ENCODE measurements around the gene RTN4. TPM values are rescaled to one million over a fixed set of nuclear protein-coding genes. Genes with fewer than 3 reads are reported as not detected.

RTN4 gene
- total RNA-seq, 2 experiments from 2014 or later = 84.9 to 85.7 TPM

DNA sequence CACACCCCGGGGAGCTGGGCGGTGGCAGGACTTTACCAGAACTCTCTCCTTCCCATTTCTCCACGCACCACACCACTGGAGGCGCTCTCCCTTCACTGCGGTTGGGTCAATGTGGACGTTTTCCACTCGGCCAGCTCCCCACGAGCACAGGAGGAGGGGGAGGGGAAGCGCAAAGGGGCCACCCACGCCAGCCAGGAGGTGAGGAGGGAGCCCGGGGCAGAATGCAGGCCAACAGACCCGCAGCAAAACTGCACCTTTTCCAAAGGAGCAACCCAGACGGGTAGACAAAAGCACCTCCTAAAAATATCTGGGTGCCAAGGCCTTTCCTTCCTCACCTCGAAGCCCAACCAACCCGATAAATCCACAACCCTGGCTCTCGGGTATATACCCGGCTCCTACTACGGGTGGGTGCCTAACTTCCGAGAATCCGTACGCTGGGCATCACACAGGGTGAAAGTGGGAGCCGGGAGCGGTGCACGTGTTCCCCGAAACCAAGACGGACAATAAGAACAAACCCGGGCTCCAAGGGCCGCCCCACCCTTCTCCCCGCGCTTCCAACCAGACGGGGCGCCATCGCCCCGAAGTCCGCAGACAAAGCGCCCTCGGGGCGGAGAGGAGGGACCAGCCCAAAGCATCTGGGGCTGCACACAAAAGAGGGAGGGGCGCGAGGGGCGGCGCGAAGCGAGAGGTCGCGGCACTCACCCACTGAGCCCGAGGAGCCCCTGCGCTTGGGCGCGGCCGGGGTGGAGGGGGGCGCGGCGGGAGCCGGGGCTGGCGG is 1.0 kb downstream of the RTN4 start:
- H3K27me3 Mint-ChIP-seq = no peaks in the 10 kb centered on the region
- H3K27me3 ChIP-seq (ENCODE audit: control insufficient read depth in 1 of 2, insufficient read depth in 2 of 2, low read length in 2 of 2) = no peaks in the 10 kb centered on the region
- TF ChIP-seq, protein P1, sequence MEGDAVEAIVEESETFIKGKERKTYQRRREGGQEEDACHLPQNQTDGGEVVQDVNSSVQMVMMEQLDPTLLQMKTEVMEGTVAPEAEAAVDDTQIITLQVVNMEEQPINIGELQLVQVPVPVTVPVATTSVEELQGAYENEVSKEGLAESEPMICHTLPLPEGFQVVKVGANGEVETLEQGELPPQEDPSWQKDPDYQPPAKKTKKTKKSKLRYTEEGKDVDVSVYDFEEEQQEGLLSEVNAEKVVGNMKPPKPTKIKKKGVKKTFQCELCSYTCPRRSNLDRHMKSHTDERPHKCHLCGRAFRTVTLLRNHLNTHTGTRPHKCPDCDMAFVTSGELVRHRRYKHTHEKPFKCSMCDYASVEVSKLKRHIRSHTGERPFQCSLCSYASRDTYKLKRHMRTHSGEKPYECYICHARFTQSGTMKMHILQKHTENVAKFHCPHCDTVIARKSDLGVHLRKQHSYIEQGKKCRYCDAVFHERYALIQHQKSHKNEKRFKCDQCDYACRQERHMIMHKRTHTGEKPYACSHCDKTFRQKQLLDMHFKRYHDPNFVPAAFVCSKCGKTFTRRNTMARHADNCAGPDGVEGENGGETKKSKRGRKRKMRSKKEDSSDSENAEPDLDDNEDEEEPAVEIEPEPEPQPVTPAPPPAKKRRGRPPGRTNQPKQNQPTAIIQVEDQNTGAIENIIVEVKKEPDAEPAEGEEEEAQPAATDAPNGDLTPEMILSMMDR (IDR thresholded peaks at IDR 0.05) = peak; percentile 15
- H3K27ac ChIP-seq (ENCODE audit: low read depth in 1 of 2, low read length in 2 of 2) = peak overlapping the region; percentile 45 to 90
- H3K4me1 Mint-ChIP-seq (ENCODE audit: low read depth) = peaks cover 77% of the 10 kb centered on the region
- ATAC-seq (ENCODE audit: poor library complexity) (no peak), DNase-seq (peak; percentile 14 to 81 (median 47))
- intact Hi-C loops (cut with DNase I, micrococcal nuclease) = loop anchor here (2.0 to 10.0 kb wide), 6 partner anchors 16 to 566 kb away; partner anchors contain the start of genes EML6 (in 1 of the 2) and PPP4R3B (in 1 of the 2)
- peaks cover 27% of the 10 kb centered on the region for H3K4me1 ChIP-seq (ENCODE audit: insufficient read depth, low read length)
- H3K27ac Mint-ChIP-seq = peak overlapping the region; percentile 89
- CTCF ChIA-PET = interaction anchor here (0.6 to 3.8 kb wide), 11 partner anchors 8 to 491 kb away, joined by 3 to 24 read pairs (median 4); partner anchors contain the start of gene EML6
- peak overlapping the region; percentile 96 for H3K4me3 Mint-ChIP-seq
- peaks cover 18% of the 10 kb centered on the region for H3K36me3 Mint-ChIP-seq (ENCODE audit: low read depth)
- H3K9me3 Mint-ChIP-seq = no peaks in the 10 kb centered on the region
- H3K4me3 ChIP-seq (ENCODE audit: low read length) = peak overlapping the region; percentile 90
- POLR2A ChIA-PET = interaction anchor here (0.8 to 3.7 kb wide), 23 partner anchors 8 to 183 kb away, joined by 3 to 28 read pairs (median 5); partner anchors contain the start of genes CLHC1 and RPS27A
- no peaks in the 10 kb centered on the region for H3K36me3 ChIP-seq (ENCODE audit: insufficient read depth, low read length)
- no peaks in the 10 kb centered on the region for H3K9me3 ChIP-seq (ENCODE audit: control insufficient read depth in 1 of 2, insufficient read depth in 1 of 2, low read length in 2 of 2)

DNA sequence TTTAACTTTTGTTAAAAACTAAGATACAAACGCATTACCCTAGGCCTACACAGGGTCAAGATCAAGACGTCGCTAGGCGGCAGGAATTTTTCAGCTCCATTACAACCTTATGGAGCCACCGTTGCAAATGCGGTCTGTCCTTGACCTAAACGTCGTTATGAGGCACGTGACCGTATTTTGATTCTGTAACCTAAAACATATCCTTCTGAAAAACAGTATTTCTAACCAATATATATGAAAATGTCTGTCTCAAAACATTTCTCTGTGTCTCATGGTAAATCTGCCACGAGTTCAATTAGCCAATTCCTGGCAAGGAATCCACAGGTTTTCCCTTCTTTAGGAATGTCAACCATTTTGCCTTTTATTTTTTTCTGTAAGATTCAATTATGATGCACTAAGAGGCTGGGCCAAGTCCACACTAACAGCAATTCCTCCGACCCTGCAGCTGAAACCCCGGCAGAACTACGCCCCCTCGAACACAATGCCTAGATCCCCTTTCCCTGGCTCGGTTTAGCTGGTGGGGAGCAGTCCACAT is 1.7 kb downstream of the RTN4 start:
- no peaks in the 10 kb centered on the region for H3K27me3 Mint-ChIP-seq
- peak overlapping the region; percentile 45 to 56 for H3K27ac ChIP-seq (ENCODE audit: low read depth in 1 of 2, low read length in 2 of 2)
- peaks cover 71% of the 10 kb centered on the region for H3K4me1 Mint-ChIP-seq (ENCODE audit: low read depth)
- peak overlapping the region; percentile 90 for H3K4me3 ChIP-seq (ENCODE audit: low read length)
- H3K9me3 Mint-ChIP-seq = no peaks in the 10 kb centered on the region
- ATAC-seq (ENCODE audit: poor library complexity) = no peak
- no peaks in the 10 kb centered on the region for H3K27me3 ChIP-seq (ENCODE audit: control insufficient read depth in 1 of 2, insufficient read depth in 2 of 2, low read length in 2 of 2)
- TF ChIP-seq, protein P1 (IDR thresholded peaks at IDR 0.05) = no peak
- peaks cover 18% of the 10 kb centered on the region for H3K36me3 Mint-ChIP-seq (ENCODE audit: low read depth)
- CTCF ChIA-PET = interaction anchor here (0.6 to 3.8 kb wide), 11 partner anchors 8 to 325 kb away, joined by 3 to 24 read pairs (median 4); partner anchors contain the start of gene EML6
- no peaks in the 10 kb centered on the region for H3K9me3 ChIP-seq (ENCODE audit: control insufficient read depth in 1 of 2, insufficient read depth in 1 of 2, low read length in 2 of 2)
- H3K36me3 ChIP-seq (ENCODE audit: insufficient read depth, low read length) = no peaks in the 10 kb centered on the region
- H3K4me1 ChIP-seq (ENCODE audit: insufficient read depth, low read length) = peaks cover 27% of the 10 kb centered on the region
- DNase-seq = peak in 4 of 14 experiments; percentile 19 to 40 (median 28)
- H3K4me3 Mint-ChIP-seq = peak overlapping the region; percentile 96
- intact Hi-C loops (cut with DNase I, micrococcal nuclease) = loop anchor here (2.0 to 10.0 kb wide), 6 partner anchors 16 to 566 kb away; partner anchors contain the start of genes EML6 (in 1 of the 2) and PPP4R3B (in 1 of the 2)
- POLR2A ChIA-PET = interaction anchor here (0.6 to 3.7 kb wide), 13 partner anchors 15 to 471 kb away, joined by 3 to 28 read pairs (median 4); partner anchors contain the start of genes CFAP36, CLHC1 and RPS27A
- H3K27ac Mint-ChIP-seq = peak overlapping the region; percentile 89

DNA sequence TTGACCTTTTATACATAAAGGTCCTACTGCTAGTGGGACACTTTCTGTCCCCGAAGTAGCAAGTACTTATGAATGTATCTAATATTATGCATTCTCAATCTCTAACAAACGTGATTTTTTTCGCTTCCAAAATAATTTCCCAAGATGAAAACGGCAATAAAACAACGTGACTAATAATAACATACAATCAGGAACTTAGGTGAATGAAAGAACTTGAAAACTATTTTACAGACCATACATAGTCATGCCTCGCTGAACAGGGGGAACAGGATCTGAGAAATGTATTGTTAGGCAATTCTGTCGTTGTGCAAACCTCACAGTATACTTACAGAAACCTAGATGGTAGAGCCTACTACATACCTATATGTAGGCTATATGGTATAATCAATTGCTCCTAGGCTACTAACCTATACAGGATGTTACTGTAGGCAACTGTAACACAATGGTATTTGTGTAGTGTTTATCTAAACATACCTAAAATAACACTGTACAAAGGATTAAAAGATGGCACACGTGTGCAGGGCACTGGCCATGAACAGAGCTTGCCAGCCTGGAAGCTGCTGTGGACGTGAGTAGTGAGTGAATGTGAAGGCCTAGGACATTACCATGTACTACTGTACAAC is 2.5 kb downstream of the RTN4 start:
- ATAC-seq (ENCODE audit: poor library complexity) = no peak
- peaks cover 27% of the 10 kb centered on the region for H3K4me1 ChIP-seq (ENCODE audit: insufficient read depth, low read length)
- H3K36me3 ChIP-seq (ENCODE audit: insufficient read depth, low read length) = no peaks in the 10 kb centered on the region
- no peak overlapping the region for H3K27ac ChIP-seq (ENCODE audit: low read depth in 1 of 2, low read length in 2 of 2)
- H3K27ac Mint-ChIP-seq = peak overlapping the region; percentile 89
- H3K4me1 Mint-ChIP-seq (ENCODE audit: low read depth) = peaks cover 74% of the 10 kb centered on the region
- POLR2A ChIA-PET = interaction anchor here (0.6 to 3.7 kb wide), 11 partner anchors 14 to 472 kb away, joined by 3 to 28 read pairs (median 4); partner anchors contain the start of genes CFAP36, CLHC1 and RPS27A
- TF ChIP-seq, protein P1 (IDR thresholded peaks at IDR 0.05) = no peak
- H3K27me3 ChIP-seq (ENCODE audit: control insufficient read depth in 1 of 2, insufficient read depth in 2 of 2, low read length in 2 of 2) = no peaks in the 10 kb centered on the region
- H3K4me3 ChIP-seq (ENCODE audit: low read length) = peak overlapping the region; percentile 90
- DNase-seq = peak in 3 of 14 experiments; percentile 20 to 54 (median 51)
- no peaks in the 10 kb centered on the region for H3K27me3 Mint-ChIP-seq
- CTCF ChIA-PET = interaction anchor here (0.6 to 3.8 kb wide), 6 partner anchors 22 to 176 kb away, joined by 3 to 24 read pairs (median 4); no protein-coding TSS in a partner anchor
- no peaks in the 10 kb centered on the region for H3K9me3 ChIP-seq (ENCODE audit: control insufficient read depth in 1 of 2, insufficient read depth in 1 of 2, low read length in 2 of 2)
- no peaks in the 10 kb centered on the region for H3K9me3 Mint-ChIP-seq
- peak overlapping the region; percentile 93 for H3K4me3 Mint-ChIP-seq
- peaks cover 18% of the 10 kb centered on the region for H3K36me3 Mint-ChIP-seq (ENCODE audit: low read depth)
- intact Hi-C loops (cut with DNase I, micrococcal nuclease) = loop anchor here (2.0 to 10.0 kb wide), 6 partner anchors 15 to 567 kb away; partner anchors contain the start of genes EML6 (in 1 of the 2) and PPP4R3B (in 1 of the 2)
